Endothelial cell of umbilical vein (primary cell): ENCODE data around the gene RMC1. TPM values are rescaled to one million over a fixed set of nuclear protein-coding genes. Genes with fewer than 3 reads are reported as not detected.

Experiments used
- BruUV-seq: library from RNA; stranded (reverse); fragments of 400-500 nt; replicated peaks from 2 replicates; lab custom pipeline; 2021; lab: Mats Ljungman, UMichigan
- CTCF ChIA-PET: fragments of 300-600, 350-600 bp; sonication (Branson Sonifier 250); formaldehyde crosslinking; loops from one replicate; lab custom pipeline; 2021; ENCODE audit warnings: antibody characterized with exemption, inconsistent platforms; lab: Charles Lee
- POLR2A ChIA-PET: fragments of 300-600, 350-600 bp; sonication (Branson Sonifier 250); formaldehyde crosslinking; loops from one replicate; lab custom pipeline; 2021; ENCODE audit warnings: antibody characterized with exemption, inconsistent platforms; lab: Charles Lee
- DNase-seq: peaks from one replicate; pipeline ENCODE4 v3.0.0-alpha.2; 2011; ENCODE audit warnings: low read depth, low spot score
- FAIRE-seq: peaks from 2 replicates; lab custom pipeline; 2011; peaks lifted over from hg19 to GRCh38; lab: Jason Lieb, UNC
- H2AFZ ChIP-seq: 2 replicates; pipeline ENCODE4 v1.6.0; 2012; ENCODE audit warnings: low read depth, low read length, control low read depth, inconsistent platforms
- H3K27ac ChIP-seq: 2 replicates; pipeline ENCODE4 v1.5.1; 2011; ENCODE audit warnings: low read depth, mild to moderate bottlenecking, control low read depth, low read length, moderate library complexity; ENCODE audit not compliant: insufficient read depth
- H3K27me3 ChIP-seq, 2 experiments: 2 replicates each; pipeline versions ENCODE4 v1.6.0 to v1.6.1; 2011; ENCODE audit warnings: low read length in 2 of 2, mixed read lengths in 1 of 2; ENCODE audit not compliant: control insufficient read depth in 2 of 2, insufficient read depth in 2 of 2
- H3K36me3 ChIP-seq, 2 experiments: 2 replicates in 1 of 2; 3 replicates in 1 of 2; pipeline ENCODE4 v1.5.1; 2011; ENCODE audit warnings: low read length in 2 of 2, mild to moderate bottlenecking in 1 of 2, moderate library complexity in 1 of 2; ENCODE audit not compliant: control insufficient read depth in 2 of 2, insufficient read depth in 2 of 2; ENCODE audit errors: extremely low read depth in 1 of 2
- H3K4me1 ChIP-seq: 3 replicates; pipeline ENCODE4 v1.5.1; 2011; ENCODE audit warnings: mild to moderate bottlenecking, low read length; ENCODE audit not compliant: control insufficient read depth, insufficient read depth; ENCODE audit errors: extremely low read depth
- H3K4me2 ChIP-seq: 2 replicates; pipeline ENCODE4 v1.6.1; 2011; ENCODE audit warnings: low read length, control low read depth, mixed read lengths; ENCODE audit not compliant: insufficient read depth
- H3K4me3 ChIP-seq, 3 experiments: fragments of 200-600 bp in 1 of 3; sonication (generic), shearing (Covaris generic) in 1 of 3; replicated peaks in 1 of 3; 2 replicates each; pipeline ENCODE4 v1.5.1; 2011 to 2016; ENCODE audit warnings: control low read depth in 3 of 3, low read length in 3 of 3, mild to moderate bottlenecking in 2 of 3, inconsistent platforms in 1 of 3, low read depth in 1 of 3, moderate library complexity in 1 of 3; ENCODE audit not compliant: insufficient read depth in 1 of 3
- H3K79me2 ChIP-seq: 2 replicates; pipeline ENCODE4 v1.6.0; 2012; ENCODE audit warnings: low read length, inconsistent platforms; ENCODE audit not compliant: control insufficient read depth, insufficient read depth
- H3K9ac ChIP-seq: replicated peaks from 2 replicates; pipeline ENCODE3; 2011; ENCODE audit warnings: low read length, control low read depth; ENCODE audit not compliant: insufficient read depth; ENCODE audit errors: extremely low read depth
- H3K9me1 ChIP-seq: replicated peaks from 3 replicates; pipeline ENCODE4 v1.6.0; 2011; ENCODE audit warnings: mild to moderate bottlenecking, low read length; ENCODE audit not compliant: control insufficient read depth, insufficient read depth; ENCODE audit errors: extremely low read depth
- H3K9me3 ChIP-seq: replicated peaks from 2 replicates; pipeline ENCODE4 v1.5.1; 2012; ENCODE audit warnings: low read length, inconsistent platforms; ENCODE audit not compliant: control insufficient read depth, insufficient read depth
- H4K20me1 ChIP-seq: replicated peaks from 2 replicates; pipeline ENCODE3; 2011; ENCODE audit warnings: mild to moderate bottlenecking, low read length; ENCODE audit not compliant: control insufficient read depth, insufficient read depth; ENCODE audit errors: extremely low read depth
- FOS ChIP-seq: IDR thresholded peaks from 2 replicates; pipeline ENCODE4 v1.6.1; 2011; ENCODE audit warnings: mild to moderate bottlenecking, low read length, moderate library complexity, borderline replicate concordance; ENCODE audit not compliant: insufficient read depth
- POLR2A ChIP-seq: IDR thresholded peaks from 2 replicates; pipeline ENCODE4 v1.6.1; 2012; ENCODE audit warnings: low read depth, mild to moderate bottlenecking, control low read depth, low read length
- POLR2AphosphoS5 ChIP-seq: IDR thresholded peaks from 2 replicates; pipeline ENCODE4 v1.6.1; 2012; ENCODE audit warnings: low read depth, mild to moderate bottlenecking, control low read depth, low read length, moderate library complexity; ENCODE audit not compliant: insufficient read depth
- dilution Hi-C: fragments of 300-500 bp; cut with MboI; formaldehyde crosslinking; loops from one replicate; pipeline ENCODE4 v1.15.0; 2019; ENCODE audit warnings: low sequenced_read_pairs; ENCODE audit not compliant: extremely low pct_ligation_motif_present
- intact Hi-C: fragments of 100-400 bp; cut with micrococcal nuclease; formaldehyde crosslinking; loops from one replicate; pipeline ENCODE4 v1.10.0; 2022
- polyA plus RNA-seq, 4 experiments: library from polyadenylated mRNA; depleted of rRNA in 3 of 4; stranded (reverse) in 3 of 4; unstranded in 1 of 4; fragments of >200 nt; gene quantifications; 2 replicates each; pipeline versions ENCODE4 v1.2.1 to v1.2.3, GENCODE V29; 2011 to 2012; ENCODE audit warnings: missing spikeins in 1 of 4
- total RNA-seq: library from RNA; stranded (reverse); gene quantifications from 2 replicates; pipeline ENCODE4 v1.2.3, GENCODE V29; 2021
- TF ChIP-seq, protein P1 (sequence below), 2 donors: IDR thresholded peaks; 1 replicate in 1 of 2; 2 replicates in 1 of 2; pipeline ENCODE4 v1.5.1; 2011; ENCODE audit warnings: low read length in 2 of 2, mild to moderate bottlenecking in 2 of 2, moderate library complexity in 2 of 2, control low read depth in 1 of 2, inconsistent platforms in 1 of 2, low read depth in 1 of 2; ENCODE audit not compliant: insufficient read depth in 1 of 2; ENCODE audit errors: extremely low read depth in 1 of 2

The RMC1 gene
- total and polyA plus RNA-seq, 2 donors (not counting 3 experiments of a cell fraction or from before 2014, with no cell fraction given), result 26.2 to 29.7 TPM

DNA sequence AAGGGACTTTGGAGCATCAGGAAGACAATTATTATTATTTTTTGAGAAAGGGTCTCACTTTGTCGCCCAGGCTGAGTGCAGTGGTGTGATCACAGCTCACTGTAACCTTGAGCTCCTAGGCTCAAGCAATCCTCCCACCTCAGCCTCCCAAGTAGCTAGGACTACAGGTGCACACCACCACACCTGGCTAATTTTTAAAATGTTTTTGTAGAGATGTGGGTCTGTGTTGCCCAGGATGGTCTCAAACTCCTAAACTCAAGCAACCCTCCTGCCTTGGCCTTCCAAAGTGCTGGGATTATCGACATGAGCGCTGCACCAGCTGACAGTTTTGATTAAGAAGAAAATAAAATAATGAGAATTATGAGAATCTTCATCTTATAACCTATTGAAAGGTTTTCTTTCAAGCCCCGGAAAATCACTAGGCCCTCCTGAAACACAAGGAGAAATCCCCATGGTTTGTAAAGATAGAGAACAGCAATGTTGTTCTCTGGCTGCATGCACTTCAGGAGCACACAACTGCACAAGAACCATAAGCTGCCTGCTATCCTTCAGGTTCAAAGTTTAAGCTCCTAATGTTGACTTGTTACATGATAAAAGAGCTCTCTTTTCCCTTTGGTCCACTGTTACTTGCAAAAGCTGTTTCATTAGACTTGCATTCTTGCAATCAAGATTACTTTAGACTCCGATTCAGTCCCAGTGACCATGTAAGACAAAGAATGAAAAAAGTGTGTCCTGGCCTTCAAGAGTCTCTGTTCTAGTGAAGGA is 66.2 kb downstream of the RMC1 start:
- no peak for DNase-seq
- no TSS peak for BruUV-seq
- no peak overlapping the region for H2AFZ ChIP-seq
- no peaks in the 10 kb centered on the region for H4K20me1 ChIP-seq
- intact Hi-C loops (no loop called here), dilution Hi-C loops (no loop called here)
- peaks cover 0 to 9% of the 10 kb centered on the region in 2 experiments for H3K36me3 ChIP-seq
- no peak overlapping the region for H3K9ac ChIP-seq
- H3K4me2 ChIP-seq, result no peak overlapping the region
- ChIA-PET POLR2A (no interaction called here), CTCF (interaction anchor here (0.8 to 1.2 kb wide), 3 partner anchors 16 to 134 kb away, joined by 3 to 4 read pairs (median 4); partner anchors contain the start of gene NPC1)
- no peaks in the 10 kb centered on the region for H3K9me3 ChIP-seq
- no peak for FAIRE-seq
- H3K9me1 ChIP-seq, result no peaks in the 10 kb centered on the region
- TF ChIP-seq, protein P1, sequence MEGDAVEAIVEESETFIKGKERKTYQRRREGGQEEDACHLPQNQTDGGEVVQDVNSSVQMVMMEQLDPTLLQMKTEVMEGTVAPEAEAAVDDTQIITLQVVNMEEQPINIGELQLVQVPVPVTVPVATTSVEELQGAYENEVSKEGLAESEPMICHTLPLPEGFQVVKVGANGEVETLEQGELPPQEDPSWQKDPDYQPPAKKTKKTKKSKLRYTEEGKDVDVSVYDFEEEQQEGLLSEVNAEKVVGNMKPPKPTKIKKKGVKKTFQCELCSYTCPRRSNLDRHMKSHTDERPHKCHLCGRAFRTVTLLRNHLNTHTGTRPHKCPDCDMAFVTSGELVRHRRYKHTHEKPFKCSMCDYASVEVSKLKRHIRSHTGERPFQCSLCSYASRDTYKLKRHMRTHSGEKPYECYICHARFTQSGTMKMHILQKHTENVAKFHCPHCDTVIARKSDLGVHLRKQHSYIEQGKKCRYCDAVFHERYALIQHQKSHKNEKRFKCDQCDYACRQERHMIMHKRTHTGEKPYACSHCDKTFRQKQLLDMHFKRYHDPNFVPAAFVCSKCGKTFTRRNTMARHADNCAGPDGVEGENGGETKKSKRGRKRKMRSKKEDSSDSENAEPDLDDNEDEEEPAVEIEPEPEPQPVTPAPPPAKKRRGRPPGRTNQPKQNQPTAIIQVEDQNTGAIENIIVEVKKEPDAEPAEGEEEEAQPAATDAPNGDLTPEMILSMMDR (IDR thresholded peaks at IDR 0.05; ENCODE audit: extremely low read depth in 1 of 2, insufficient read depth in 1 of 2, low read depth in 1 of 2, low read length in 2 of 2), result no peak
- TF ChIP-seq POLR2AphosphoS5 (no peak), POLR2A (no peak), FOS (no peak)
- H3K4me1 ChIP-seq, result peaks cover 7% of the 10 kb centered on the region
- H3K79me2 ChIP-seq, result peaks cover 14% of the 10 kb centered on the region
- no peaks in the 10 kb centered on the region for H3K27me3 ChIP-seq
- H3K27ac ChIP-seq, result no peak overlapping the region
- no peak overlapping the region for H3K4me3 ChIP-seq
